ENCODE results near the gene NFIX.

NFIX gene

DNA sequence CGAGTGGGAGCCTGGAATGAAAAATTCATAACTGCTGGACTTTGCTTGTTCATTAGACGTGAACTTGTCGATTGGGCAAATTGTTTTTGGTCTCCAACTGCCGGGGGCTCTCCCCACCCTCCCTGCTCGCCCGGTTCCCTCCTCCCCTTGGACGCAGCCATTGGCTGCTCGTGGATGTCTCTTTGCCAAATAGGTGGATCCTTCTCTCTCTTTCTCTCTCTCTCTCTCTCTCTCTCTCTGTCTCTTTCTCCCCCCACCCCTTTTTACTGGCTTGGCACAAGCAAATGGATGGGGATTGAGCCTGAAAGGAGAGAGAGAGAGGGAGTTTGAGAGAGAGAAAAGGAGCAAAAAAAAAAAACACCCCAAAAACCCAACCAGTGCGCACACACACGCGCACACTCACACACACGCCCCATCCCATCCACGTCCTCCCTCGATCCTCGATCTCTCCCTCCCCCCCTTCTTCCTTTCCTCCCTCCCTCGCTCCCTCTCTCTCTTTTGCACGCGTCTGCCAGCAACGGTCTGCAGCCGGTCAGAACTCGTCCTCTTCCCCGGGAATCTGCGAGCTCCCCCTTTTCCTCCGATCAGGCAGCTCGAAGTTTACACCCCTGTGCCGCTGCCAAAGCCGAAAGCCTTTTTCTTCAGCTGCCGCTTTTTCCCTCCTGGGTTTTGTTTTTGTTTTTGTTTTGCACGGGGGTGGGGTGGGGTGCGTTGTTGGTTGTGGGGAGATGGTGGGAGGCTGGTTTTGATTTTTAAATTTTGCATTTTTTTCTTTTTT lies 27.8 kb downstream of the NFIX start:
- peak; percentile 96 for DNase-seq

DNA sequence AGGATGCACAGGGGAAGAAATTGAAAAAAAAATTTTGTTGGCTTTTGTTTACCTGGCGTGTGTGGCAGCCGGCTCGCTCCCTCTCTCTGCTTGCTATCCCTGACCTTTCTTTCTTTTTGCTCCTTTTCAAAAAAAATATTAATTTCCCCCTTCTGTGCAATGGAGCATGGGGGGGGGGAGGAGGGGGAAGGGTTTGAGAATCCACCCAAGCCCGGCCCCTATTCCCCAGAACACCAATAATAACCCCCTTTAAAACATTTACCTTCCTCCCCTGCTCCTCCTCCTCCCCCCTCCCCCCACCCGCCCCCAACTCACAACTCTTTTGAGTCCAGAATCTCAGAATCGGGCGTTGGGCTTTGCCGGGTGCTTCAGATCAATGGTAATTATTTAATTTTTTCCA lies 28.4 kb downstream of the NFIX start:
- DNase-seq: peak; percentile 37

DNA sequence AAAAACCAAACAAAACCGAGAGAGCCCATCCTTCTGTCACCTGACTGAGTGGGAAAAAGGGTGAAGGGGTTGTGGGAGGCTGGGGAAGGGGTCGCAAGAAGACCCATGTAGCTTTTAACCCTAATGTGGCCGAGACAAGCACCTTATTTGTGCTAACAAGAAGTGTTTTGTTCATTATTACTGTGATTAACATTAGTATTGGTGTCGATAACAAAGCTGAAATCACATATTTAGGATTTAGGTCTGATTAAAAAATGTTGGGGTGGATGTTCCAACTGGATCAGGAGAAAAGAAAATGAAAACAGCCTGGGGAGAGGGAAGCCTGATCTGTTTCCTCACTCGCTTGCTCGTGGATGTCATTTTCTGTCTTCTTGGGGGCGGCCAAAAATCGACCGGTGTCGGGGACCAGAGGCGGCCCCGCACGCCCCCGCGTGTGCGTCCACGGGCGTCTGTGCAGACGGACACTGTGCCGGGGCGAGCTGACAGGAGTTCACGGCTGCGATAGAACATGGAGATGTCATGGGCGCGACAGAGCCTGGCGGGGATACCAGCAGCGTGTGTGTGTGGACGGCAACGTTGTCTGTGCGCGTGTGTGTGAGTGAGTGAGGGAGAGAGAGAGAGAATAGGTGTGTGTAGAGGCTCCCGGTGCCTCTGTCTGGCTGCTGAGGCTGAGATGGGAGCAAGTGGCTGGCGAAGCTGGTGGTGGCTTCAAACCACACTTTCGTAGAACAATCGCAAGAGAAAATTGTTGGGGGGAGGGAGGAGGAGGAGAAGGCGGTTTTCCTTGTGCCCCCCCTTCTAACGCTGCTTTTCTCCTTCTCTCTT lies 29.1 kb downstream of the NFIX start:
- DNase-seq: peak; percentile 33

DNA sequence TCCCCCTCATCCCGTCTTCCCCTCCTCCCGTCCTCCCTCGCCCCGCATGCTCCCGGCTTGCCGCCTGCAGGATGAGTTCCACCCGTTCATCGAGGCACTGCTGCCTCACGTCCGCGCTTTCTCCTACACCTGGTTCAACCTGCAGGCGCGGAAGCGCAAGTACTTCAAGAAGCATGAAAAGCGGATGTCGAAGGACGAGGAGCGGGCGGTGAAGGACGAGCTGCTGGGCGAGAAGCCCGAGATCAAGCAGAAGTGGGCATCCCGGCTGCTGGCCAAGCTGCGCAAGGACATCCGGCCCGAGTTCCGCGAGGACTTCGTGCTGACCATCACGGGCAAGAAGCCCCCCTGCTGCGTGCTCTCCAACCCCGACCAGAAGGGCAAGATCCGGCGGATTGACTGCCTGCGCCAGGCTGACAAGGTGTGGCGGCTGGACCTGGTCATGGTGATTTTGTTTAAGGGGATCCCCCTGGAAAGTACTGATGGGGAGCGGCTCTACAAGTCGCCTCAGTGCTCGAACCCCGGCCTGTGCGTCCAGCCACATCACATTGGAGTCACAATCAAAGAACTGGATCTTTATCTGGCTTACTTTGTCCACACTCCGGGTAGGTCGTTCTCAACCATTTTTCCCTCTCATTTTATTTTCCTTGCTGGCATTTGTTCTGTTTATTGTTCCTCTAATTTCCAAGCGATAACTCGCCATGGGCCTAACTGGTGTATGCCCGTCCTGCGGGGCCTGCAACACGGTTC lies 29.8 kb downstream of the NFIX start:
- DNase-seq: no peak

DNA sequence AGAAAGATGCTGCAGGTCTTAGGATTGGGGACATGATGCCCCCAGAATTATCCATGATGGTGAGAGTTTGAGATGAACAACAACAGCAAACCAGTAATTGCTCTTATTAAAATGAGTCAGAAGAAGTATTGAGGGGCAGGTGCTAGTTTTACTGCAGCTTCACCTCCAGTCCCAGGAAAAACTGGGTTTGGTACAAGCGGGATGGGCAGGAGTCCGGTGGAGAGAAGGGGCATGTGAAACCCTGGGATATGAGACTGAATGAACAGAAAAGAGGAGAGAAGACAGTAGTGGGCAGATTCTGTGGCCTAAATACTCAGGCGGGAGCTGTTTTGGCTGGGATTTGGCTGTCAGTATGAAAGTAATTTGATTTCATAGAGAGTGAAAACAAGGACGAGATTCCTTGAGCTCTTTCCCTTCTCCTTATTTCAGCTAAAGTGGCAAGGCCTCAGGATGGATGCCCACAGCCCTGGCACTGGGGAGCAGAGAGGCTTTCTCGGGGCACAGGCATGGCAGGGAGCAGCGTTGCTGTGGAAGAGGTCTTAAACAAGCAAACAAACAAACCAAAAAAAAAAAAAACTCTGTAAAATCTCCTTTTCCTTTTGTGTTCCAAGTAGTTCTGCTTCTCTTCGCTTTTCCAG lies 30.7 kb downstream of the NFIX start:
- no peak for DNase-seq

DNA sequence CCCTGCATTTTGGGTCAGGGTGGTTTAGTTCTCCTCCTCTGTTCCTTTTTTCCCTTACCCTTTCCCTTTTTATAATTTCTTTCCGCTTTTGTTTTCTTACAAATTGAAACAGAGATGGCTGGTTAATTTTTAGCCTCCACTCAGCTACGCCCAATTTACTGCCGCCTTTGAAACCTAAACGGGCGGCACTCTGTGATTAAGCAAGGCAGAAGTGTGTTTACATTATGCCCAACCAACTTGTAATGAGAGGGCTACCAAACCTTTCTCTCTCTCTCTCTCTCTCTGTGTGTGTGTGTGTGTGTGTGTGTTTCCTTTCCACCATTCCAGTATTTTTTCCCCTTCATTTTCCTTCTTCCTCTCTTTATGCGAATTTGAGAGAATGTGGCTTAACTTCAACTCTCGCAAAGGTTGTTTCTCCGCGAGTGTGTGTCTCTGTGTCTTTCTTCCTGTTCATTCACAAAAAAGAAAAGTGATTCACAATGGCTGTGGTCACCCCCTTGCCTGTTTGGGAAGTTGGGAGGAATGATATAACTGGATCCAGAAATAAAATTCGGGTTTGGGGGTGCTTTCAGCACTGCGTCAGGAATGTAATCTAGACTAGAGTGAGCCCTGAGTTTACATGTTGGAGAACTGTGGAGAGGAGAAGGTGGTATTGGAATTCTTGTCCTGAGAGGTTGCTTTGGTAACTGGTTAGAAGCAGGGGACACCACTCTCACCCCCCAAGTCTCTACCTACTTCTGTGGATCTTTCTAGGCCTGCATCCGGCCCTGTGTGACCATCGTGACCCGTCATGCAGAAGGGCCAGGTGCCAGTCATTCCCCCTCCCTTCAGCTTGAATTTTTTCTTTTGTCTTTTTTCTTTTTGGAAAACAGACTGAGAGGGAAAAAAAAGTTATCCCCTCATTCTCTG lies 31.4 kb downstream of the NFIX start:
- peak; percentile 50 for DNase-seq

DNA sequence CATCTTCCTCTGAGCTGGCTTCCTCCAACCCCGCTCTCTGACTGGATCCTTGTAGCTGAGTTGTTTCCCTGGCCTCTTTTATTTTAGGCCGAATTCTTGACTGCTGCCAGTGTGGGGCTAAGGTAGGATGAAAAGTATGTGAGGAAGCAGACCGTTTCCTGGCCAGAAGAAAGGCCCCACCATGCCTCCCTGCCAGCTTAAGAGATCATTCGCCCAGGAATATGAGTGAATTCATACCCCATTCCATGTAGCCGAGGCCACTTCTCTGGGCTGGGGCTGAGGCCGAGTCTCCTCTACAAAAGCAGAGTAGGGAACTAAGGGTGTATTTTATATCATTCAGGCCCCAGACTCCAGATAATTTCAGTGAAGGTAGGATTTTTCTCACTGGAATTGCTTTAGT lies 32.3 kb downstream of the NFIX start:
- DNase-seq: no peak

DNA sequence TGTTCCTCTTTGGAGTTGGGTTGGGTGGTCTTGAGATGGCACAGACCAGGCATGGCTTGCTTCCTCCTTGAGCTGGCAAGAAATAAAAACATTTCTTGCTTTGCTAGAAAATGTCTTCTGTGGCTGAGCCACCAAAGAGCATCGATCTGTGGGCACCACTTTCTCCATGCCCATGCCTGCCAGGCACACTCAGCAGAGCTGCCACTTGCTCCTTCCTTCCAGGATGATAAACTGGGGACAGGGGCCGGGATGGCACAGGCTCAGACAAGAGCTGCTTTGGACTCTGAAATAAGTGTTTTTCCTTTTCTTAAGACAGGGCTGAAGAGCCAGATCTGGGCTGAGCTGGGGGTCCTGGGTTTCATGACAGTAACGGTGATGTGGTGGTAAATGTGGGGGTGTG lies 32.8 kb downstream of the NFIX start:
- no peak for DNase-seq

DNA sequence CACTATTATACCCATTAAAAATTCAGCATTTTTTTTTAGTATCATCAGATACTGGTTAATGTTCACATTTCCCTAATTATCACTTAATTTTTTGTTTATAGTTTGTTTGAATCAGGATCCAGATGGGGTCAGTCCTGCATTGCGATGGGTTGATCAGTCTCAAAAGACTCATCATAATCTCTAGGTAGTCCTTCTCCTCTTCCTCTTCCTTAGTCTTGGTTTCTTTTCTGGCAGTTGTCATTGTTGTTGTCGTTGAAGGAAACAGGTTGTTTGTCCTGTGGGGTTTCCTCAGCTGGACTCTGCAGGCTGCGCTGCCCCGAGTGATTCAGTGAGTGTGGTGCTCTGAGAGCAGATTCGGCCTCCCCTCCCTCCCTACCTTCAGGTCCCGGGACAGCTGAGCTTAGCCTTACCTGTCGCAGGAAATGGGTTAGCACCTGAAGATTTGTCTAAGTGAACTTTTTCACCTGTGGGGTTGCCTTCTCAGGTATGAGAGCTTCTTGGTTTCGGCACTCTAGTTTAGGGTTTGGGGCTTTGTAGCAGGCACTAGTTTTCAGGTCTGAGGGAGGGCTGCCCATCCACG lies 34.1 kb downstream of the NFIX start:
- DNase-seq: no peak

DNA sequence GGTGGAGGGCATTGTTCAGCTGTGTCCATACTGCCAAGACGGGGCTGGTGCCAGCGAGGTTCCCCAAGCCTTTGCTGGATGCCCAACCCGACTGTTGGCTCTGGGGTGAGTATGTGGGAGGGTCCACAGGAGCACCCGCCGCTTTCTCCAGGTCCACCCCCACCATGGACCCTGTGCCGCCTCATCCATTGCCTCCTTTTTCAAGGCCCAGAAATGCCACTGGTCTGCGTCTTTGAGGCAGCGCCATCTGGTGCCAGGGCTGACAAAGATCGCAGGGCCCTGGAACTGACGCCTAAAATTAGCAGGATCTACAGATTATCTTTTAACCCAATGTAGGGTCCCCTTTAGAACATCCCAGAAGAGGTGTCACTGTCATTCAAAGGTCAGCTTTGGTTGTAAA lies 34.6 kb downstream of the NFIX start:
- DNase-seq: no peak

DNA sequence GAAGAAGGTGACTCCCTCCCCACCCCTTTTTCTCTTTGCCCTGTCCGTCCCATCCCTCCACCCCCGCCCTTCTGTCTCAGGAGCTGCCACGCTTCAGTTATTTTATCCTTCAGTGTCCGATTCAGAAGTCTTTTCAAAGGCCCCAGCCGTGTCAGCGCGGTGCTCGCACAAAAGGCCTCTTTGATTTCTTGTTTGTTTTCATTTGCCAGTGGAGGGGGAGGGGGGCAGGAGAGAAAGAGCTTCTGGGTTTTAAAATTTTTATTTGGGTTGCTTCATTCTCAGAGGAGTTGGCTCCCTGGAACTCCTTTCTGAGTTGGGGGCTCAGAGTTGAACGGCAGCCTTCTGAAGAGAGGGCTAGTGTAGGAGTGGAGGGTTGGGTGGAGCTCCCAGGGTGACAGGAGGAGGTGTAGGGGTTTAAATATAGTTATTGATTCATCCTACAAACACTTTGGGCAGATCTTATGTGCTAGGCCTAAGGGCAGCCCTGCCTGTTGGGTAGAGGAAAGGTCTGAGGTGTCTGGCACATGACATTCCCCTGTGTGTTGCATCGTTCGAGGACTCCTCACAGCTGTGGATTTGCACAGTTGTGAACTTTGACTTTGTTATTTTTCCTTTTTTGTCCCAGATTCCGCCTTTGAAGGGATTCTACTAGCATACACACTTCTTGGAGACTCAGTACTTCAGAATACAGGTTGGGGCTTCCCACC lies 36.8 kb downstream of the NFIX start:
- DNase-seq: peak; percentile 82

DNA sequence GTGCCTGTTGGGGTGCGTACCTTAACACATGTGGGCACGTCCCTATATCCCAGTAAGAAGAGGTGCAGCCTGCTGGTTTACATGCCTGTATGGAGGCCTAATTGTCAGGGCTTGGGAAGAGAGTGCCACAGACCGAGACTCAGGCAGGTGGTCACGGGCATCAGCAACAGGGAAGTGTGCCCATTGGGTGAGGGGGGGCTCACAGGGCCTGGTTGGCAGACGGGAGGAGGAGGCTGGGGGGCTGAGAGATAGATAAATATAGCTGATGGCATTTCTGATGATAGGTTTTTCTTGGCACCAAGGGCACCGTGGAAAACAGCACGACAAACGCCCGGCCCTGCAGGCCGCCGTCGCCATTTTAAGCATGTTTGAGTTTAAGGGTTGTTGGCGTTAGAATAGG lies 37.6 kb downstream of the NFIX start:
- DNase-seq: no peak

DNA sequence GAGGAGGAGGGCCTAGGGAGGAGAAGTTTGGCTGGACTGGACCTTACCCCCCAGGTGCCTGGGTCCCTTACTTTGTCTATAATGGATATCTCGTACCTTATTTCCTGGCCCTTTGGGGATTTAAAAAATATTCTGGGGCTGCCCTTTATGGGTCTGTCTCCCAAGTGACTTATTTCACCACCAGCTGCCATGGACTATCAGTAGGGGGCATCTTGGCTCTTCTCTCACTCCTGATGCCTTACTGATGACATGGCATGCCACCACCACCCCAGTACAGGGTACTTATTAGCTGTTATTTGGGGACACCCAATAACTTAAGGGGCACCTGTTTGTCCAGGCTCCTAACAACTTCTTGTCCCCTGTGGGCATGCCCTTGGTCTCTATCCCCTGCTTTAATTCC lies 38.0 kb downstream of the NFIX start:
- DNase-seq: no peak

DNA sequence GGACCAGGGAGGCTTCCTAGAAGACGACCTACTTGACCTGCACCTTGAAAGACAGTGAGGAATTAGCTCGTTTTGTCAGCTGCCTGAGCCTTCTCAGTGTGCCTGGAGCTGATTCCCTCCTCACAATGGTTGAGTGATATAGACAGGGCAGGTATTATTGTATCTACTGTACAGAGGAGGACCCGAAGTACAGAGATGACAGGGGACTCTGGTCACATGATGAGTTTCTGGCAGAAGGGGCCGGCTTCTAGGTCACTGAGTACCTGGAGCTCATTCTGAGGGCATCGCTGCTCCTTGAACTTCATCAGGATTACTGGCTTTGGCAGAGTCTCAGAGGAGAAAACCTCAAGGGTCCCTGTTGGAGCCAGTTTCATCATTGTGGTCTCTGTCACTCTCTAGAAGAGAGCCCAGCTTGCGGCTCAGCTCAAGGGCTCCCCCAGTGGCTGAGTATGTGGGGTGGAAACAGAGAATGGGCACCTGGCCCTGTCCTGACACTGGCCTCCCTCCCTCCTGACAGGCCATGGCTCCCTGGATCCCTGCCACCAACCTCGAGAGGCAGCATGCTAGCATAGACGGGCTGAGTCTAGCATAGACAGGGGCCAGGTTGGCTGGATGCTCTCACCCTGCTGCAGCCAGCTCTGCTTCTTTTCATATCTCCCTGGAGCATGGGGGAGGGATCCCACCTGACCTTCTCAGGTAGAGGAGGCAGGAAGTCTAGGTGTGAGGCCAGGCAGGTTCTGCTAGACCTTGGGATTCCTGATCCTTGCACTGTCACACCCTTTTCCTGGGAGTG lies 38.7 kb downstream of the NFIX start:
- peak; percentile 60 for DNase-seq

DNA sequence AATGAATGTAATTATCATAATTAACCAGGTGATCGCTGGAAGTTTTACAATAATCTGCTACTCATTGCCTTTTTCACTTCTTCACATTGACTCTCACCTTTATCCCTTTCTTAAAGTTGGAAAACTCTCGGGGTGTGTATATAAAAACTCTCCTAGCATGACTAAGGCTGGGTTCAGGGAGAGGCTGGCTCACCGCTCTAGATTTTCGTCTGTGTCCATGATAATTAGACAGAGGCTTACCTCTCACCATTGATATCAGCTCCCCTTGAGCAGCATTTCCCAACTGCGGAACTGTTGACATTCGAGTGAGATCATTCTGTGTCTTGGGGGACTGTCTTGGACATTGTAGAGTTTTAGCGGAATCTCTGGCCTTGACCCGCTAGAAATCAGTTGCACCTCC lies 39.4 kb downstream of the NFIX start:
- no peak for DNase-seq

DNA sequence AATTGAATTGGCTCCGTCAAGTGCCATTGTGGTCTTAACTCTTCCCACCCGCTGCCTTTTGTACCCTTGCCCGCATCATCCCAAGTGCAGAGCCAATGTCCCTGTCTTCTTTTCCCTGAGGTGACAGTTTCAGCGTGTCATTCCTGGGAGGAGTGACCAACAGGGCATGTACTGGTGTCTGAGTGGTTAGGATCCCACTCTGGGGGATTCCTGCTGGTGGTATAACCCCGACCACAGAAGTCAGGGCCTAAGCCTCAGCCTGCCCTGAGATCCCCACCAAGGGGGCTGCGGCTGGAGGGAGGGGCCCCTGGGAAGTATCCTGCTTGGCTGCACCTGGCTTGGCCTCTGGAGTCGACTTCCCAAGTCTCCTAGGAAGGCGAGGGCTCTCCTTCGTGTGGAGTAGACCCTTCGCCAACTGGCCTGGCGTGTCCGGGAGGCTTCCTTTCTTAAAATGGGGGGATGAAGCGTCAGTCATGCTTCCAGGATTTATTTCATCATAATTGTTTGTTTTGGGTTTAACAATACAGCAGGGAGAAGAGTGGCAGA lies 40.6 kb downstream of the NFIX start:
- DNase-seq: no peak

DNA sequence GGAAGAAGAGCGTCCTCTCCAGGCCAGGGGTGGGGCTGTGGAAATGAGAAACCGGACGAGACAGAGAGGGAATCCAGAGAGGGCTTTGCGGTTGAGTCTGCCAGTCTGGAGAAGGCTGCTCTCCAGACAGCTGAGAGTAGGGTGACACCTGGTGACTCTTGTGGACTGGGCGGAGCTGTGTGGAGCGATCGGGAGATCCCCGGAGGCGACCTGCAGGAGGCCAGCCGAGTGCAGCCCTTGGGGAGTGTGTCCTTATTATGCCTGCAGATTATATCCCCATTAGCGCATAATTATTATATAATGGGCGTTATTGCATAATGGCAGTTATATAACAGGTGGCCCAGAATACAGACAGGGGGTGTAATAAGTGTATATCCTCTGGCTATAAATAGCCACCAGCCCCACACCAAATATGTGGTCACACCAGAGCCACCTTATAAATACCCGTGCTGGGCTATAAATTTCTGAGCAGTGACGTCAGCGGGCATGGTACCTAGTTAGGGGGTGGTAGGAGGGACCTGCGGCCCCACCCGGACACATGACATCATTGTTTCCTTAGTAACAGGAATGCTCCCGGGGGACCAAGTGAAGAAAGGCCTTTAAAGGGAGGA lies 41.2 kb downstream of the NFIX start:
- peak; percentile 90 for DNase-seq

DNA sequence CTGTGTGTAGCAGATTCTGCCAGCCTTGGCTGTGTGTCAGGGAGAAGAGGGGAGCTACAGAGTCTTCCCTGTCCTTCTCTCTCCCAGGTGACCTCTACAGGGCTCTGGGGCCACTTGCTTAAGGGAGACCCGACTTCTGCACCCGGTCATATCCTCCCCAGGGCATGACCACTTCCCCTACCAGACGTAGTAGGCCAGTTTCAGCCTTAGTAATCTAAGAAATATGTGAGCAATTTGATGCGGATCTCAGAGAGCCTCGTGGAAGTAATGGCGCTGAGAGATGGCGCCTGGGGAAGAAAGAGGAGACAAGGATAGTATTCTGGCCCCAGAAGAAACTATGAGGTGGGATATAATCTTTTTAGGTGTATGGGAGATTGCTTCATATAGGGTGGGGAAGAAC lies 41.9 kb downstream of the NFIX start:
- DNase-seq: peak; percentile 93

DNA sequence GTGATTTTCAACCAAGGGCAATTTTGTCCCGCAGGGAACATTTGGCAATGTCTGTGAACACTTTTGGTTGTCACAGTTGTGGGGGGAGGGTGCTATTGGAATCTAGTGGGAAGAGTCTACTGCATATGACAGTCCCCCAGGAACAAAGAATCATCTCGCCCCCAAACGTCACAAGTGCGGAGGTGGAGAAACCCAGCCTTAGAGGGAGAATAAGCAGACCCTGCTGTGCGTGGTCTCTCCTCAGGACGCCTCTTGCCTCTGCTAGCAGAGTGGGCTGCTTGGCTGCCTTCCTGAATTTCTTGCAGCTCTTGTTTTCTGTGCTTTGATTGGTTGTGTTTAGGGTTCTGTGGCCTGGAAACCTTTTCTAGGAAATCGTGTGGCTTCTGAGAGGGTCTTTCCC lies 42.5 kb downstream of the NFIX start:
- DNase-seq: peak; percentile 34
